ENCODE data around the gene ETHE1.

Gene ETHE1

DNA sequence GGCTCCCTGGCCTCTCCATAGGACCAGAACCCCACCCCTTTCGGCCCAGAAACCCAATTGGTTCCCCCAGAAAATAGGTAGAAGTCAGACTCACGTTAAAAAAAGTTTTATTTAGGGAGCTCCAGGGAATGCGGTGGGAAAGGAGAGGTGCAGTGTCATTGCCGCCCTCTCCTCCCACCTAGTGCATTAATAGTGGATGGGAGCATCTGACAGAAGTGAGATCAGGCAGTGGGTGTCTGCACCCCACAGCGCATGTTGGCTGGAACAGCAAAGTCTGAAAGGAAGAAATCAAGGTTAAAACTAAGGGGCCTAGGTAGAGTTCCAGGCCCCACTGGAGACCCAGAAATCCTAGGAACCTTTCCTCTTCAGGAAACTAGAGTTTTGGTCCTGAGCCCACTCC is 20.4 kb downstream of the ETHE1 start:
- Histone ChIP-seq H3K9ac (ENCODE audit: low read length) (no peak overlapping the region), H3K27me3 (ENCODE audit: control insufficient read depth, insufficient read depth, low read length) (no peaks in the 10 kb centered on the region), H3K27ac (ENCODE audit: low read depth, low read length) (no peak overlapping the region), H3K4me1 (ENCODE audit: control insufficient read depth, insufficient read depth, low read length) (no peaks in the 10 kb centered on the region), H3K36me3 (ENCODE audit: control insufficient read depth, insufficient read depth, low read length) (peaks cover 17% of the 10 kb centered on the region), H3K4me3 (ENCODE audit: low read length) (no peak overlapping the region)

DNA sequence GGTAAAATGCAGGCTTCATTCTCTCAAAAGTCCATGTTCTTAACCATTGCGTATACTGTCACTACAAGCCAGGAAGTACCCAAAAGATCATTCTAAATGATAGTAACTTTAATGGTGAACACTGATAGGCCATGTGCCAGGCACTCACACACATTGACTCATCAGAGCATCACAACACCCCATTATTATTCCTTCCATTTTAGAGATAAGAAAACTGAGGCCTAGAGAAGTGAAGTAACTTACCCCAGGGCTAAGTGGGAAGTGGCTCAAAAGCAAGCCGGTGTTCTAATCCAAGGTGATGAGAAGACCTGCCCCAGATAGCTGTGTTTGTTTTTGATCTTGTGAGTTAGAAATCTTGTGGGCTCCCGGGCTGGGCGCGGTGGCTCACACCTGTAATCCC is 21.1 kb downstream of the ETHE1 start:
- peaks cover 12% of the 10 kb centered on the region for H3K36me3 ChIP-seq (ENCODE audit: control insufficient read depth, insufficient read depth, low read length)
- H3K4me1 ChIP-seq (ENCODE audit: control insufficient read depth, insufficient read depth, low read length) = no peaks in the 10 kb centered on the region
- H3K4me3 ChIP-seq (ENCODE audit: low read length) = no peak overlapping the region
- H3K27ac ChIP-seq (ENCODE audit: low read depth, low read length) = no peak overlapping the region
- H3K27me3 ChIP-seq (ENCODE audit: control insufficient read depth, insufficient read depth, low read length) = no peaks in the 10 kb centered on the region
- H3K9ac ChIP-seq (ENCODE audit: low read length) = no peak overlapping the region

DNA sequence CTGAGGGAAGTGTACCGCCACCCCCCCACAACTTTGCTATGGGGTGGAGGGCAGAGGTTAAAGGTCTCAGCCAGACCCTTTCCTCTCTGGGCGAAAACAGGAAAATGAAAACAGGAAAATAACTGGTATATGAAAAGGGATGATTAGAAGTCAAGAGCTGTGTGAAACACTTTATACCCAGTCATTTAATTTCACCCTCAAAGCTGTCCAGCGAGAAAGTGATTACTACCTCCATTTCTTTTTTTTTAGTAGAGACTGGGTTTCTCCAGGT is 21.9 kb downstream of the ETHE1 start:
- Histone ChIP-seq H3K4me3 (ENCODE audit: low read length) (peak overlapping the region; percentile 81), H3K9ac (ENCODE audit: low read length) (no peak overlapping the region), H3K27ac (ENCODE audit: low read depth, low read length) (peak overlapping the region; percentile 70), H3K4me1 (ENCODE audit: control insufficient read depth, insufficient read depth, low read length) (no peaks in the 10 kb centered on the region), H3K36me3 (ENCODE audit: control insufficient read depth, insufficient read depth, low read length) (peaks cover 8% of the 10 kb centered on the region), H3K27me3 (ENCODE audit: control insufficient read depth, insufficient read depth, low read length) (no peaks in the 10 kb centered on the region)

DNA sequence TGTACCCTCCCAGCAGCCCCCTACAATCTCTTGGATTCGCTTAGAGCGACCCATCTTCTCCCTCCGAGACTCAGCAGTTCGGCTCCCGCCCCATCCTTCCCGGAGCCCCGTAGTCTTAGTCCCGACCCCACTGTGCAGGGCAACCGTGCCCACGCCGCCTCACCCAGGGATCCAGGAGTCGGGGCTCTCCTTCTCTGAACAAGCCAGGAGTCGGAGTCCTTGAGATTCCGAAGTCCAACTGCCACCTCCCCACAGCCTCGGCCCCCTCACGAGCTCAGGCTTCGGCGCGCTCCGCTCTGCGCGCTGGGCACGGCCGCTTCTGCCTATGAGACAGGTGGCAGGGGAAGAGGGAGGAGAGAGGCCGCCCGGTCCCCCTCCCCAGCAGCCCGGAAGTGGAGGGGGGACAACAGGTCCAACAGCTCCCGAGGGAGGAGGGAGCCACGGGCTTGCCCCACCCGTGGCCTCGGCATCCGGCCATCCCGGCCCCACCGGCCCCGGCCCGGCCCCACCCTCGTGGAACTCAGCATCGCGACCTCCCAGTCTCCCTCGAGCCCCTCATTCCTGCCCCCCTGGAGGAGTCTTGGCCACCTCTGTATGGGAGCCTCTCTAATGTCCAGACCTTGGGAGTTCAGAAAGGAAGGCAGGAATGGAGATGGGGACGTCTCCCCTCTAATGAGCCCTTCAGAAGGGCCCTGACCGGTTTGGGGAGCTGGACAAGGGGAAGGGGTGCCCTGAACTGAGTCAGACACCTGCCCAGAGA is 22.4 kb downstream of the ETHE1 start, which contains the start of gene PHLDB3:
TSS of gene PHLDB3 (minus strand) at position 321 of the 760 bp plus-strand sequence. CDS start 628 bp downstream, outside the sequence.
- peak within 1 kb of the TSS; percentile 81 for H3K4me3 ChIP-seq (ENCODE audit: low read length)
- H3K27ac ChIP-seq (ENCODE audit: low read depth, low read length) = peak within 1 kb of the TSS; percentile 86
- H3K9ac ChIP-seq (ENCODE audit: low read length) = peak within 1 kb of the TSS; percentile 46
- H3K4me1 ChIP-seq (ENCODE audit: control insufficient read depth, insufficient read depth, low read length) = no peaks in the 10 kb centered on the region
- H3K36me3 ChIP-seq (ENCODE audit: control insufficient read depth, insufficient read depth, low read length) = peaks cover 3% of the 10 kb centered on the region
- no peaks in the 10 kb centered on the region for H3K27me3 ChIP-seq (ENCODE audit: control insufficient read depth, insufficient read depth, low read length)

DNA sequence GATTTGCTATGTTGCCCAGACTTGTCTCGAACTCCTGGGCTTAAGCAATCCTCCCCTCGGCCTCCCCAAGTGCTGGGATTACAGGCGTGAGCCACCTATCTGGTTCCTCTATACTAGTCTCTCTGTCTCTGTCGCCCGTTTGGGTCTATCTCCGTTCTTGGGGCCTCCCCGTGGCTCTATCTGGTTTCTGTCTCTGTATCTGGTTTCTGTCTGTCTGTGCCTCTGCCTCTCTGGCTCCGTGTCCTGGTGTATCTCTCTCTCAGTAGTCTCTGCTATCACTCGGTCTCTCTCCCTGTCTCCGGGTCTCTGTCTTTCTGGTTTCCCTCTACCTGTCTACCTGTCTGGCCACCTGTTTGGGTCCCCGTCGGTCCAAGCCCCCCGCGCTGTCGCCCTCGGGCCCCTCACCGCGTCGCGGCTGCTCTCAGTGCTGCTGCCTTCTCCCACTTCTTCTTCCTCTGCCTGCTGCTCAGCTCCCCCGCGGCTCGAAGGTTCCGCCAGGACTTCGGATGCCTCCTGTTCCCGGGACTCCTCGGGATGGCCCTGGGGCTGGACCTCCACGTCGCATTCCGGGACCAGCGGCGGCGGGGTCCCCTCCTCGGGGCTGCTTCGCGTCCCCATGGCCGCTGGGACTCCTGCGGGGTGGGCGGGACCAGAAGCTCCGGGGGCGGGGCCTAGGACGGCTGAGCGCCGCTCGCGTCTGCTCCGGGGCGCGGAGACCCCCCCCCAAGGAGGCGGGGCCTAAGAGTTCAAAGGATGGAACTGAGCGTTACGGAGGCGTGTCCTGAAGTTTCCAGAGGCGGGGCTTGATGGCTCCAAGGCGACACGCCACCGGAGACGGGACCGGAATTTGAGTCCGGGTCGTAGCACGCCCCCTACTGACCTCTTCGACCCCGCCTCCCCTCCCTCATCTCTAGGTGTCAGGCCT is 23.2 kb downstream of the ETHE1 start:
- H3K27ac ChIP-seq (ENCODE audit: low read depth, low read length) = peak overlapping the region; percentile 86
- peak overlapping the region; percentile 81 for H3K4me3 ChIP-seq (ENCODE audit: low read length)
- no peaks in the 10 kb centered on the region for H3K27me3 ChIP-seq (ENCODE audit: control insufficient read depth, insufficient read depth, low read length)
- peak overlapping the region; percentile 46 for H3K9ac ChIP-seq (ENCODE audit: low read length)
- peaks cover 3% of the 10 kb centered on the region for H3K36me3 ChIP-seq (ENCODE audit: control insufficient read depth, insufficient read depth, low read length)
- H3K4me1 ChIP-seq (ENCODE audit: control insufficient read depth, insufficient read depth, low read length) = no peaks in the 10 kb centered on the region

DNA sequence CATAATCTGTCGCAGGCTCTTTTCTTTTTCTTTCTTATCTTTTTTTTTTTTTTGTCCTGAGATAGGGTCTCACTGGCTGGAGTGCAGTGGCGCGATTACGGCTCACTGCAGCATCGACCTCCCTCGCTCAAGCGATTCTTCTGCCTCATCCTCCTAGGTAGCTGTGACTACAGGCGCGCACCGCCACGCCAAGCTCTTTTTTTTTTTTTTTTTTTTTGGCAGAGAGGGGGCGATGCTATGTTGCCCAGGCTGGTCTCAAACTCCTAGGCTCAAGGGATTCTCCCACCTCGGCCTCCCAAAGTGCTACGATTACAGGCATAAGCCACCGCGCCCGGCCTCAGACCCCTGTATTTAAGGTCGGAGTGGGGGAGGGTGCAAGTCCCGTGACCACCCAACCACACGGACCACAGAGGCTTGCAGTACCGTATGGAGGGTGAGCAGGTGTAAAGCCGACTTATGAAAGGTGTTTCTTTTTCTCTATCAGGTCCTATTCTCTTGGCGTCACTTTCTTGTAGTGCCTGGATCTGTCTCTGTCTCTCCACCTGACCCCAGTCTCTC is 24.5 kb downstream of the ETHE1 start:
- no peaks in the 10 kb centered on the region for H3K27me3 ChIP-seq (ENCODE audit: control insufficient read depth, insufficient read depth, low read length)
- no peak overlapping the region for H3K9ac ChIP-seq (ENCODE audit: low read length)
- H3K36me3 ChIP-seq (ENCODE audit: control insufficient read depth, insufficient read depth, low read length) = no peaks in the 10 kb centered on the region
- no peaks in the 10 kb centered on the region for H3K4me1 ChIP-seq (ENCODE audit: control insufficient read depth, insufficient read depth, low read length)
- no peak overlapping the region for H3K27ac ChIP-seq (ENCODE audit: low read depth, low read length)
- peak overlapping the region; percentile 1 for H3K4me3 ChIP-seq (ENCODE audit: low read length)

DNA sequence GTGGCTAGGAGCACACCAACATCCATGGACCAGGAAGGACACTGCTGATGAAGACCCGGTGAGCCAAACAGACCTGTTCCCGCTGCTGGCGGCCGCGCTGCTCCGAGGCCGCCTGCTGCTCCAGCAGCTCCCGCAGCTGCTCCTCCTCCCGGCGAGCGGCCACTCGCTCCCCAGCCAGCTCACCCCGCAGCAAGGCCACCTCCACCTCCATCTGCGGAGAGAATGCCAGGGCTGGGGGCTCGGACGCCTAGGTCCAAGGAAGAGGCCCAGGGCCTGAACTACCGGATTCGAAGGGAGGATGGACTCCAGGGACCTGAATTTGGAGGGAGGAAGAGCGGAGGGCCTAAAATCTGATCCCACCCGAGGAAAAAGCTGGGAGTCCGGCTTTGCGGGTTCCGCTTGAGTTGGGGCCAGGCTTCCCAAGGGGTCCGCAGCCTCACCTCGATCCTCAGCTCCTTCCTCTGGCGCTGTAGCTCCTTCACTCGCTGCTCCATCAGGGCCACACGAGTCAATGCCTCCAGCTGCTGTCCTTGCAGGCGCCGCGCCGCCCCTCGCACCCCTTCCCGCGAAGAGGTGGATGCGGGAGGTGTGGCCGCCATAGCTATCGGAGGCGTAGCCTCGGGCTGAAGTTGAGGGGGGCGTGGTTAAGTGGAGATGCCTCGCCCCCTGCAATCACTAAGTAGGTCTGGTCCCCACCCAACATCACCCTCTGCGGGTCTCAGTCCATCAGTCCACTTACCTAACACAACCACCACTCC is 25.2 kb downstream of the ETHE1 start:
- Histone ChIP-seq H3K9ac (ENCODE audit: low read length) (no peak overlapping the region), H3K4me3 (ENCODE audit: low read length) (no peak overlapping the region)

DNA sequence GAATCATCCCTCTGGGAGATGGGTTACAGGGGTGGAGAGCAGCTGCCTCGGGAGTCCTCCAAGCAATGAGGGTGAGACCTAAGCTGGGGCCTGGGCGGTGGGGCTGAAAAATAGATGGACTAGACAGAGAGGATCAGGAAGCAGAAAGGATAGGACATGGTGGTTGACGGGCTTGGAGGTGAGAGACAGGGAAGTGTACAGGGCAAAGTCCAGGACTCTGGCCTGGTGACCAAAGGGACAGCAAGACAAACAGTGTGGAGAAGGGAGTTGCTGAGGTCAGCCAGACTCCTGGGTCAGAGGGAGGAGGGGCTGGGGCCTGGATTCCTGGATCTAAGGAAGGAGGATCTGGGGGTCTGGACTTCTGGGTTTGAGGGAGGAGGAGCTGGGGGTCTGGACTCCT is 28.0 kb downstream of the ETHE1 start:
- Histone ChIP-seq H3K4me1 (ENCODE audit: control insufficient read depth, insufficient read depth, low read length) (no peaks in the 10 kb centered on the region), H3K27ac (ENCODE audit: low read depth, low read length) (no peak overlapping the region), H3K9ac (ENCODE audit: low read length) (no peak overlapping the region), H3K4me3 (ENCODE audit: low read length) (no peak overlapping the region), H3K36me3 (ENCODE audit: control insufficient read depth, insufficient read depth, low read length) (peaks cover 7% of the 10 kb centered on the region), H3K27me3 (ENCODE audit: control insufficient read depth, insufficient read depth, low read length) (no peaks in the 10 kb centered on the region)

More for the DNA sequence above, 25.2 kb downstream of the ETHE1 start:
- peaks cover 4% of the 10 kb centered on the region for H3K36me3 ChIP-seq (ENCODE audit: control insufficient read depth, insufficient read depth, low read length)
- no peaks in the 10 kb centered on the region for H3K4me1 ChIP-seq (ENCODE audit: control insufficient read depth, insufficient read depth, low read length)
- H3K27ac ChIP-seq (ENCODE audit: low read depth, low read length) = no peak overlapping the region
- no peaks in the 10 kb centered on the region for H3K27me3 ChIP-seq (ENCODE audit: control insufficient read depth, insufficient read depth, low read length)

DNA sequence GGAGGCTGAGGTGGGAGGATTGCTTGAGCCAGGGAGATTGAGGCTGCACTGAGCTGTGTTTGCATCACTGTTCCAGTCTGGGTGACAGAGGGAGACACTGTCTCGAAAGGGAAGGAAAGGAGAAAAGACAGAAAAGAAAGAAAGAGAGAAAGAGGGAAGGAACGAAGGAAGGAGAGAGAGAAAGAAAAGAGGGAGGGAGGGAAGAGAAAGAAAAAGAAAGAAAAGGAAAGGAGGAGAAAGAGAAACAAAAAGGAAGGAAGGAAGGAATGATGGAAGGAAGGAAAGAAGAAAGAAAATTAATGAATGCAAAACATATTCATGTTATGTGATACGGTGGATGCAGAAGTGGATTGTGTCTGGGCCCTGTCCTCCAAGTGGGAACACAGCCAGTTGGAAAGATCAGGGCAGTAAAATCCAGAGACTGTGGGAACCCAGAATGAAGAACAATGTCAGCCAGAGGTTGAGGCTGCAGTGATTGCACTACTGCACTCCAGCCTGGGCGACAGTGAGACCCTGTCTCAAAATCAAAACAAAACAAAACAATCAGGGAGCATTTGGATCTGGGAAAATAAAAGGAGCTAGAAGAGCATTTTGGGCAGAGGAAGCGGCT is 28.7 kb downstream of the ETHE1 start:
- no peak overlapping the region for H3K9ac ChIP-seq (ENCODE audit: low read length)
- no peaks in the 10 kb centered on the region for H3K27me3 ChIP-seq (ENCODE audit: control insufficient read depth, insufficient read depth, low read length)
- H3K36me3 ChIP-seq (ENCODE audit: control insufficient read depth, insufficient read depth, low read length) = peaks cover 7% of the 10 kb centered on the region
- H3K27ac ChIP-seq (ENCODE audit: low read depth, low read length) = no peak overlapping the region
- H3K4me3 ChIP-seq (ENCODE audit: low read length) = no peak overlapping the region
- no peaks in the 10 kb centered on the region for H3K4me1 ChIP-seq (ENCODE audit: control insufficient read depth, insufficient read depth, low read length)

DNA sequence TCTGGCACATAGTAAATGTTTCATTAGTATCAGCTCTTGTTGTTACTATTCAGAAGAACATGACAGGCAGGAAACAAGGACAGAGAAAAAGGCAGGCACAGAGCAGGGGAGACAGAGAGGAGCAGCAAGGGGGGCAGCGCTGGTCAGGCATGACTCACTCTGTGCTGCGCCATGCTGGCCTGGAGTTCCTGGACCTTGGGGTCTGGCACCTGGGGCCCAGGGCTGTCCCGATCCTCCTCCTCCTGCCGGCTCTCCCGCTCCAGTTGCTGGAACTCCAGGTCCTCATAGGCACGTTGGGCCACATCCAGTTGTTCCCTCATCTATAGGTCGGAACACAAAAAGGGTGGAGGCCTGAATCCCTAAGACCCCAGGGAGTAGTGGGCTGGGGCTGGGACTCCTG is 30.0 kb downstream of the ETHE1 start:
- Histone ChIP-seq H3K27ac (ENCODE audit: low read depth, low read length) (no peak overlapping the region), H3K4me3 (ENCODE audit: low read length) (no peak overlapping the region), H3K36me3 (ENCODE audit: control insufficient read depth, insufficient read depth, low read length) (peaks cover 7% of the 10 kb centered on the region), H3K9ac (ENCODE audit: low read length) (no peak overlapping the region), H3K27me3 (ENCODE audit: control insufficient read depth, insufficient read depth, low read length) (no peaks in the 10 kb centered on the region), H3K4me1 (ENCODE audit: control insufficient read depth, insufficient read depth, low read length) (no peaks in the 10 kb centered on the region)

DNA sequence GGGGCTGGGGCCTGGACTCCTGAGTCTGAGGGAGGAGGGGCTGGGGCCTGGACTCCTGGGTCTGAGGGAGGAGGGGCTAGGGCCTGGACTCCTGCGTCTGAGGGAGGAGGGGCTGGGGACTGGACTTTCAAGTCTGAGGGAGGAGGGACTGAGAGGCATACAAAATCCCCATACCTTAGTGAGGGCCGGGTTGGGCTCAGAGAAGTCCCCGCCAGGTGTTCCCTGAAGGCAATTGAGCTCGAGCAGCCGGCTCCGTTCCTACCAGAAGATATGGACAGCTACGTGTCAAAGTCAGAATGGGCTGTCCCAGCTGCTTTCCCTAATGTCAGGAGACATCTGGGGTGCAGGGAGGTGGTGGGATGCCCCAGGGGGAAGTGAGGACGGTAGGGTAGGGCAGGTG is 31.9 kb downstream of the ETHE1 start:
- Histone ChIP-seq H3K4me1 (ENCODE audit: control insufficient read depth, insufficient read depth, low read length) (no peaks in the 10 kb centered on the region), H3K4me3 (ENCODE audit: low read length) (no peak overlapping the region), H3K36me3 (ENCODE audit: control insufficient read depth, insufficient read depth, low read length) (peaks cover 7% of the 10 kb centered on the region), H3K9ac (ENCODE audit: low read length) (no peak overlapping the region), H3K27me3 (ENCODE audit: control insufficient read depth, insufficient read depth, low read length) (no peaks in the 10 kb centered on the region), H3K27ac (ENCODE audit: low read depth, low read length) (no peak overlapping the region)

DNA sequence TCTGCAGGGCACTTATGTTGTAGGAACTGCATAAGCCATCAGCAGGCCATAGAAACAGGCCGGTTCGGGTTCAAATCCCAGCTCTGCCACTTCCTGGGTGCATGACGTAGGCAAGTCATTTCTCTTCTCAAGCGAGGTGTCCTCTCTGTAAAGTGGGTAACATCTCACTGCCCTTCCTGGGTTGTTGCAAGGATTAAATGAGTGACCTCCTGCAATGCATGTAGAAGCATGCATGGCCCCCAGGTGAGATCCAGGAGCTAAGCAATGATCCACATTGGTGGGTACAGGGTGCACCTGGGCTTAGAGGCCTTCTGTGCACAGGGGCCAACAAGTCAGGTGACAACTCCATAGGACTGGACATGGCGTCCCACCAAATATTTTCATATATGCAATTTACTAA is 36.2 kb downstream of the ETHE1 start:
- no peak overlapping the region for H3K4me3 ChIP-seq (ENCODE audit: low read length)
- no peak overlapping the region for H3K27ac ChIP-seq (ENCODE audit: low read depth, low read length)
- peaks cover 3% of the 10 kb centered on the region for H3K36me3 ChIP-seq (ENCODE audit: control insufficient read depth, insufficient read depth, low read length)
- H3K4me1 ChIP-seq (ENCODE audit: control insufficient read depth, insufficient read depth, low read length) = no peaks in the 10 kb centered on the region
- H3K9ac ChIP-seq (ENCODE audit: low read length) = no peak overlapping the region
- H3K27me3 ChIP-seq (ENCODE audit: control insufficient read depth, insufficient read depth, low read length) = no peaks in the 10 kb centered on the region
